ENCODE results near the gene FAM228A. TPM values are rescaled to one million over a fixed set of nuclear protein-coding genes. Genes with fewer than 3 reads are reported as not detected.
"Not testable (repeated sequence)": the region's sequence is repeated elsewhere in the genome, so short reads cannot be mapped to it uniquely, and the experiment has no call there.

The FAM228A gene
- total RNA-seq, 2 donors from 2014 or later: 0.14 to 0.60 TPM

GRCh38 chr2:24164416-24164973 is 10.4 kb upstream of the FAM228A start:
- H3K27ac Mint-ChIP-seq: no peak overlapping the region
- peaks cover 0 to 2% of the 10 kb centered on the region in 2 donors for H3K9me3 Mint-ChIP-seq
- ATAC-seq (replicated peaks in 1 of 2) (peak; percentile 77 to 86), DNase-seq (peak; percentile 64 to 67)
- H3K4me1 Mint-ChIP-seq (ENCODE audit: low read depth): no peaks in the 10 kb centered on the region
- H3K27me3 Mint-ChIP-seq (ENCODE audit: low read depth): no peaks in the 10 kb centered on the region
- no peaks in the 10 kb centered on the region for H3K36me3 Mint-ChIP-seq (ENCODE audit: insufficient read depth in 2 of 2)
- H3K4me3 Mint-ChIP-seq: no peak overlapping the region

- DNase-seq: no peak
- H3K27me3 Mint-ChIP-seq (ENCODE audit: low read depth): no peaks in the 10 kb centered on the region
- H3K4me1 Mint-ChIP-seq (ENCODE audit: low read depth): no peaks in the 10 kb centered on the region
- H3K9me3 Mint-ChIP-seq: no peaks in the 10 kb centered on the region
- H3K27ac Mint-ChIP-seq: no peak overlapping the region
- no peak for ATAC-seq (replicated peaks in 1 of 2)
- peaks cover 0 to 1% of the 10 kb centered on the region in 2 donors for H3K36me3 Mint-ChIP-seq (ENCODE audit: insufficient read depth in 2 of 2)
- H3K4me3 Mint-ChIP-seq: no peak overlapping the region
These were observed 5.8 kb upstream of the FAM228A start for GRCh38 chr2:24169023-24169422.

DNA sequence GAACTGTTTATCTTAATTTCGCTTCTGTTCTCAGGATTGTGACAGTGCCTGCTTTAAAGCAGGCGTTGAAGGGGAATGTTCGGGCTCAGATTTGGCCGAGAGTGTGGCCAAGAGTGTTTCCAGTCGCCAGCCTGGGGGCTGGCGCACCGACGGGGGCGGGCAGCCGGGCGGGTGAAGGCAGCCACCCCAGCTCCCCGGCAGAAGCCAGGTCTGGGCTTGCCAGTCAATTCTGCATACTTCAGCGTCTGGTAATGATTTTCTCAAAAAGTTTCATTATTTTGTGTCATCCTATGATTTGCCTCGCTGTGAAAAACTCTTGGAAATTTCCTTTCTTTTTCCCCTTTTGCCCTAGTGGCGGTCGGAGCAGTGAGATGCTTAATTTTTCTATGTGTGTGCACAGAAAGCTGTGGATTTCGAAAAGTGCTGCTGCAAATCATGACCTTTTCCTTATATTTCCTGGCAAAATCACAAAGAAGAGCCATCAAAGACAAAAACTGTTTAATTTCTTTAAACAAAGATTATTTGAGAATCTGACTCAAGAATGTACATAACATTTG is 856 bp downstream of the FAM228A start:
- ATAC-seq (replicated peaks in 1 of 2) (no peak), DNase-seq (no peak)
- Mint-ChIP-seq H3K36me3 (ENCODE audit: insufficient read depth in 2 of 2) (peaks cover 0 to 1% of the 10 kb centered on the region in 2 donors), H3K27ac (no peak overlapping the region), H3K4me3 (no peak overlapping the region), H3K4me1 (ENCODE audit: low read depth) (no peaks in the 10 kb centered on the region), H3K27me3 (ENCODE audit: low read depth) (no peaks in the 10 kb centered on the region), H3K9me3 (no peaks in the 10 kb centered on the region)

GRCh38 chr2:24176326-24176725 is 1.5 kb downstream of the FAM228A start:
- H3K27ac Mint-ChIP-seq: no peak overlapping the region
- peaks cover 0 to 1% of the 10 kb centered on the region in 2 donors for H3K36me3 Mint-ChIP-seq (ENCODE audit: insufficient read depth in 2 of 2)
- H3K4me3 Mint-ChIP-seq: no peak overlapping the region
- DNase-seq (no peak), ATAC-seq (replicated peaks in 1 of 2) (no peak)
- no peaks in the 10 kb centered on the region for H3K27me3 Mint-ChIP-seq (ENCODE audit: low read depth)
- H3K9me3 Mint-ChIP-seq: no peaks in the 10 kb centered on the region
- no peaks in the 10 kb centered on the region for H3K4me1 Mint-ChIP-seq (ENCODE audit: low read depth)

- Mint-ChIP-seq H3K36me3 (ENCODE audit: insufficient read depth in 2 of 2) (no peaks in the 10 kb centered on the region), H3K4me1 (ENCODE audit: low read depth) (no peaks in the 10 kb centered on the region)
- ATAC-seq (replicated peaks in 1 of 2): no peak
These were observed 4.8 kb downstream of the FAM228A start for GRCh38 chr2:24179683-24180082.

GRCh38 chr2:24181849-24182248 is 7.0 kb downstream of the FAM228A start:
- ATAC-seq (replicated peaks in 1 of 2) (no peak), DNase-seq (no peak)
- H3K4me3 Mint-ChIP-seq: no peak overlapping the region
- H3K27ac Mint-ChIP-seq: no peak overlapping the region
- no peaks in the 10 kb centered on the region for H3K36me3 Mint-ChIP-seq (ENCODE audit: insufficient read depth in 2 of 2)
- H3K9me3 Mint-ChIP-seq: no peaks in the 10 kb centered on the region
- no peaks in the 10 kb centered on the region for H3K27me3 Mint-ChIP-seq (ENCODE audit: low read depth)
- H3K4me1 Mint-ChIP-seq (ENCODE audit: low read depth): no peaks in the 10 kb centered on the region

More at GRCh38 chr2:24179683-24180082, 4.8 kb downstream of the FAM228A start:
- no peak for DNase-seq
- Mint-ChIP-seq H3K27ac (no peak overlapping the region), H3K4me3 (no peak overlapping the region), H3K9me3 (no peaks in the 10 kb centered on the region), H3K27me3 (ENCODE audit: low read depth) (no peaks in the 10 kb centered on the region)

DNA sequence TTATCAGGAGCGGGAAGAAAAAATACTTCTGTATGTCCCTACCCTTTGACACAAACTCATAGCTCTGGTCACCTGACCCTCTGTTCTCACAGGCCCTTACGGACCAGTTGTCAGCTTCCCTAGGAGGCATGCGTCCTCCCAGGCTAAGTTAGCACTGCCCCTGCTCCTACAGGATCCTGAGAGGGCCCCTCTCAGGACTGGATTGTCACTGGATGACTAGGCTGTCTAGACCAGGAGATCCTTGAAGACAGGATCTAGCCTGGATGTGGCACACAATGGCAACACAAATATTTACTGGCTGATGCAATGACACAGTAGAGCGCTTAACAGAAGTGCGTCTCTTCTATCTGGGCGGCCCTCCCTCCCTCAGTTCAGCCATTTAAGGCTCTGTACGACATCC is 7.7 kb downstream of the FAM228A start:
- peaks cover 0 to 3% of the 10 kb centered on the region in 2 donors for H3K9me3 Mint-ChIP-seq
- no peak for DNase-seq

DNA sequence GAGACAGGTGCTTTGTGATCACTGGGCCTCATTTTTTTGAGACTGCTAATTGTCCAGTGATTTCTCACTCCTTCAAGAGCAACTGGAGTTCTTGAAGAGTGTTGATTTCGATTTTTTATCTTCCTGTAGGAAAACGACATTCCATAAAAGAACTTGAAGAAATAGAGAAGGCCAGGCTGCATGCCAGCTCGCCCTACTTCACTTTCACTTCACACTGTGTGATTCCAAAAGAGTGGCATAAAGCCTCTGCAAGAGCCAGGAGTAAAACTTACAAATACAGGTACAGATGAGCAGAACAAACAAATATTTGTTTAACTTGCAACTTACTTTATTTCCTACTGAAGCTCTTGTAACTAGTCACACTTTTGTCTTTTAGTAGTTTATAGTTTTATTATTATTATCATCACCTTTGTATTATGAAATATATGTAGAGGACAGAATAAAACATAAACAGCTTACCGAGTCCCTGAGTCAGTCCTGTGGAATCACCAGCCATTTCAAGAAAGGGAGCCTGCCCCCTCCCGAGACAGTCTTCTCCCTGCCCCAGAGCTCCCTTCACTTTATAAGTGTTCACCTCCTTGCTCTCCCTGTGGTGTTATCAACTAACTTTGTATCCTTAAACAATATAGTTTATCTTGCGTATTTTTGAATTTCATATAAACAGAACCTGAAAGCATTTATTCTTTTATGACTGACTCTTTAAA is 8.7 kb downstream of the FAM228A start:
- H3K4me1 Mint-ChIP-seq (ENCODE audit: low read depth): no peaks in the 10 kb centered on the region
- peaks cover 0 to 7% of the 10 kb centered on the region in 2 donors for H3K9me3 Mint-ChIP-seq
- no peak overlapping the region for H3K4me3 Mint-ChIP-seq
- no peak overlapping the region for H3K27ac Mint-ChIP-seq
- DNase-seq (no peak), ATAC-seq (replicated peaks in 1 of 2) (no peak)
- H3K36me3 Mint-ChIP-seq (ENCODE audit: insufficient read depth in 2 of 2): peaks cover 0 to 3% of the 10 kb centered on the region in 2 donors
- H3K27me3 Mint-ChIP-seq (ENCODE audit: low read depth): peaks cover 5% of the 10 kb centered on the region

More for the DNA sequence above, 7.7 kb downstream of the FAM228A start:
- no peaks in the 10 kb centered on the region for H3K36me3 Mint-ChIP-seq (ENCODE audit: insufficient read depth in 2 of 2)
- no peak for ATAC-seq (replicated peaks in 1 of 2)
- no peak overlapping the region for H3K4me3 Mint-ChIP-seq
- no peak overlapping the region for H3K27ac Mint-ChIP-seq
- H3K4me1 Mint-ChIP-seq (ENCODE audit: low read depth): no peaks in the 10 kb centered on the region
- H3K27me3 Mint-ChIP-seq (ENCODE audit: low read depth): peaks cover 5% of the 10 kb centered on the region

GRCh38 chr2:24189551-24189950 is 14.7 kb downstream of the FAM228A start:
- Mint-ChIP-seq H3K27me3 (ENCODE audit: low read depth) (peaks cover 5% of the 10 kb centered on the region), H3K27ac (no peak overlapping the region), H3K4me1 (ENCODE audit: low read depth) (no peaks in the 10 kb centered on the region), H3K36me3 (ENCODE audit: insufficient read depth in 2 of 2) (peaks cover 0 to 3% of the 10 kb centered on the region in 2 donors), H3K9me3 (peaks cover 0 to 7% of the 10 kb centered on the region in 2 donors), H3K4me3 (no peak overlapping the region)
- DNase-seq: no peak
- no peak for ATAC-seq (replicated peaks in 1 of 2)

- H3K9me3 Mint-ChIP-seq: peaks cover 0 to 7% of the 10 kb centered on the region in 2 donors
- DNase-seq (no peak), ATAC-seq (replicated peaks in 1 of 2) (no peak)
- H3K27ac Mint-ChIP-seq: no peak overlapping the region
- no peaks in the 10 kb centered on the region for H3K4me1 Mint-ChIP-seq (ENCODE audit: low read depth)
- no peak overlapping the region for H3K4me3 Mint-ChIP-seq
- peaks cover 0 to 3% of the 10 kb centered on the region in 2 donors for H3K36me3 Mint-ChIP-seq (ENCODE audit: insufficient read depth in 2 of 2)
- peaks cover 5% of the 10 kb centered on the region for H3K27me3 Mint-ChIP-seq (ENCODE audit: low read depth)
These were observed 15.7 kb downstream of the FAM228A start for GRCh38 chr2:24190503-24190902.

DNA sequence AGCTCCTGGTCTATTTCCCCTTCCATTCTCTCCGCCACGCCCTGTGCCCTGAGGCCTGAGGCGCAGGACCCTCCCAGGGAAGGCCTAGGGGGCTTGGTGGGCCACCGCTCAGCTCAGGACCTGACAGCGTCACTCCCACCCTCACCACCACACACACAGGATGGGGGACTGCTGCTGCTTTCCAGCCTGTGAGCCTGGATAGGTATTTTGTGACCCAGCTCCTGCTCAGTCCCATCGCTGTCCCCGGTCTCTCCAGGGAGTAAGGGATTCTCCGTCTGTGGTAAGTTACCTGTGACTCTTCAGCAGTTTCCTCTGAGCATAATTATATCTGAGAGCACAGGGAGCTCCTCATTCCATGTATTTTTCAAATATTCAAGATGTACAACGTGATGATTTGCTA is 16.3 kb downstream of the FAM228A start:
- peaks cover 5% of the 10 kb centered on the region for H3K27me3 Mint-ChIP-seq (ENCODE audit: low read depth)
- peaks cover 0 to 3% of the 10 kb centered on the region in 2 donors for H3K36me3 Mint-ChIP-seq (ENCODE audit: insufficient read depth in 2 of 2)
- H3K27ac Mint-ChIP-seq: no peak overlapping the region
- DNase-seq (no peak), ATAC-seq (replicated peaks in 1 of 2) (no peak)
- H3K4me3 Mint-ChIP-seq: no peak overlapping the region
- peaks cover 0 to 7% of the 10 kb centered on the region in 2 donors for H3K9me3 Mint-ChIP-seq
- no peaks in the 10 kb centered on the region for H3K4me1 Mint-ChIP-seq (ENCODE audit: low read depth)

- H3K4me3 Mint-ChIP-seq: no peak overlapping the region
- H3K27me3 Mint-ChIP-seq (ENCODE audit: low read depth): peaks cover 5% of the 10 kb centered on the region
- peaks cover 3 to 10% of the 10 kb centered on the region in 2 donors for H3K9me3 Mint-ChIP-seq
- no peaks in the 10 kb centered on the region for H3K4me1 Mint-ChIP-seq (ENCODE audit: low read depth)
- H3K36me3 Mint-ChIP-seq (ENCODE audit: insufficient read depth in 2 of 2): peaks cover 2 to 3% of the 10 kb centered on the region in 2 donors
- DNase-seq (no peak), ATAC-seq (replicated peaks in 1 of 2) (no peak)
- H3K27ac Mint-ChIP-seq: no peak overlapping the region
These were observed 17.0 kb downstream of the FAM228A start for GRCh38 chr2:24191848-24192247.

DNA sequence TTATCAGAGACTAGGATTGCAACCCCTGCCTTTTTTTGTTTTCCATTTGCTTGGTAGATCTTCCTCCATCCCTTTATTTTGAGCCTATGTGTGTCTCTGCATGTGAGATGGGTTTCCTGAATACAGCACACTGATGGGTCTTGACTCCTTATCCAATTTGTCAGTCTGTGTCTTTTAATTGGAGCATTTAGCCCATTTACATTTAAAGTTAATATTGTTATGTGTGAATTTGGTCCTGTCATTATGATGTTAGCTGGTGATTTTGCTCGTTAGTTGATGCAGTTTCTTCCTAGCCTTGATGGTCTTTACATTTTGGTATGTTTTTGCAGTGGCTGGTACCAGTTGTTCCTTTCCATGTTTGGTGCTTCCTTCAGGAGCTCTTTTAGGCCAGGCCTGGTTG is 22.4 kb downstream of the FAM228A start:
- not testable (repeated sequence) for DNase-seq; H3K4me3 Mint-ChIP-seq; ATAC-seq (replicated peaks in 1 of 2); H3K4me1 Mint-ChIP-seq (ENCODE audit: low read depth); H3K27ac Mint-ChIP-seq; H3K36me3 Mint-ChIP-seq (ENCODE audit: insufficient read depth in 2 of 2); H3K27me3 Mint-ChIP-seq (ENCODE audit: low read depth); H3K9me3 Mint-ChIP-seq
